Gastroesophageal sphincter (tissue), 4 donors: ENCODE measurements around the gene OSGEP. TPM values are rescaled to one million over a fixed set of nuclear protein-coding genes. Genes with fewer than 3 reads are reported as not detected.

Source experiments
- ATAC-seq: fragments of 150-250 bp; one replicate; pipeline ENCODE4 v1.9.1; 2016; ENCODE audit warnings: mild to moderate bottlenecking, moderate library complexity
- H3K27ac ChIP-seq, 4 donors: fragments of 200-600 bp; sonication (generic) in 3 of 4; 1 replicate in 3 of 4; 2 replicates in 1 of 4; pipeline ENCODE4 v1.5.1; 2016 to 2019
- H3K27me3 ChIP-seq: fragments of 200-600 bp; sonication (generic); one replicate; pipeline ENCODE4 v1.5.1; 2019
- H3K36me3 ChIP-seq, 2 donors: fragments of 200-600 bp; sonication (generic); one replicate each; pipeline ENCODE4 v1.5.1; 2019; ENCODE audit warnings: control low read depth in 1 of 2
- H3K4me1 ChIP-seq, 3 donors: fragments of 200-600 bp; sonication (generic); 1 replicate in 2 of 3; 2 replicates in 1 of 3; pipeline ENCODE4 v1.5.1; 2016 to 2019; ENCODE audit warnings: control low read depth in 2 of 3
- H3K4me3 ChIP-seq, 2 donors: fragments of 200-600 bp; sonication (generic); one replicate each; pipeline ENCODE4 v1.5.1; 2019; ENCODE audit warnings: mild to moderate bottlenecking in 1 of 2, moderate library complexity in 1 of 2
- H3K9me3 ChIP-seq, 3 donors: fragments of 200-600 bp; sonication (generic); one replicate each; pipeline ENCODE4 v1.5.1; 2017 to 2019; ENCODE audit warnings: control low read depth in 2 of 3
- CTCF ChIP-seq, 4 experiments: fragments of 200-600 bp in 2 of 4; fragments of 450-650 bp in 2 of 4; sonication (generic) in 1 of 4; IDR thresholded peaks; one replicate each; pipeline ENCODE4 v1.5.1; 2017 to 2019; ENCODE audit warnings: antibody characterized with exemption in 4 of 4, mild to moderate bottlenecking in 2 of 4, moderate library complexity in 2 of 4
- EP300 ChIP-seq: sonication (generic); formaldehyde crosslinking; IDR thresholded peaks from one replicate; pipeline ENCODE4 v1.6.1; 2017; ENCODE audit warnings: antibody characterized with exemption, mild to moderate bottlenecking
- POLR2A ChIP-seq, 2 donors: fragments of 450-650 bp; IDR thresholded peaks; one replicate each; pipeline ENCODE4 v1.6.1; 2017; ENCODE audit warnings: antibody characterized with exemption in 2 of 2, mild to moderate bottlenecking in 2 of 2, moderate library complexity in 1 of 2
- POLR2AphosphoS5 ChIP-seq: sonication (generic); formaldehyde crosslinking; IDR thresholded peaks from one replicate; pipeline ENCODE4 v1.6.1; 2017; ENCODE audit warnings: antibody characterized with exemption
- WGBS, 2 donors: methylation state at CpG; one replicate each; pipeline ENCODE4 v1.1.5; 2018; ENCODE audit warnings: low coverage in 1 of 2; 5-methylcytosine and 5-hydroxymethylcytosine counted together
- total RNA-seq, 4 donors: library from RNA; depleted of rRNA; stranded (reverse); fragments of >200 nt; gene quantifications; one replicate each; pipeline ENCODE4 v1.1.0, GENCODE V29; 2016

Gene OSGEP
- total RNA-seq, 4 donors from 2014 or later = 28.2 to 44.4 (median 34.4) TPM

- WGBS, 2 donors = 0% methylated on average over 3 to 13 of the region's 67 CpGs
- TF ChIP-seq EP300 (no peak), CTCF (IDR thresholded peaks at IDR 0.05) (peak in 2 of 4 experiments; percentile 10), POLR2A (IDR thresholded peaks at IDR 0.05) (peak; percentile 91 to 94), POLR2AphosphoS5 (peak; percentile 66)
- Histone ChIP-seq H3K27ac (peak within 1 kb of the TSS; percentile 82 to 98 (median 92)), H3K9me3 (no peaks in the 10 kb centered on the region), H3K4me3 (peak within 1 kb of the TSS; percentile 68 to 73), H3K36me3 (peaks cover 2 to 36% of the 10 kb centered on the region in 2 donors), H3K4me1 (peaks cover 0 to 43% (median 14%) of the 10 kb centered on the region in 3 donors), H3K27me3 (no peaks in the 10 kb centered on the region)
- ATAC-seq = peak; percentile 98
Measured at GRCh38 chr14:20461225-20462141, 6.9 kb upstream of the OSGEP start, which contains the start of gene PIP4P1. PIP4P1 (minus strand) TSS chr14:20461434; CDS start chr14:20461325, 109 bp downstream.

GRCh38 chr14:20460458-20461224 is 6.0 kb upstream of the OSGEP start:
- ATAC-seq = no peak
- Histone ChIP-seq H3K36me3 (peaks cover 2 to 39% of the 10 kb centered on the region in 2 donors), H3K27me3 (no peaks in the 10 kb centered on the region), H3K9me3 (no peaks in the 10 kb centered on the region), H3K27ac (peak overlapping the region; percentile 82 to 98 (median 92)), H3K4me3 (peak overlapping the region; percentile 68 to 73), H3K4me1 (peaks cover 6 to 52% (median 19%) of the 10 kb centered on the region in 3 donors)
- no peak for TF ChIP-seq POLR2A (IDR thresholded peaks at IDR 0.05)
- WGBS, 2 donors = 18 to 20% methylated on average over 8 to 10 of the region's 32 CpGs

- 57 to 83% methylated on average over 1 to 7 of the region's 8 CpGs for WGBS, 2 donors
Measured at GRCh38 chr14:20458031-20458789, 3.6 kb upstream of the OSGEP start.

GRCh38 chr14:20456971-20457370 is 2.4 kb upstream of the OSGEP start:
- TF ChIP-seq CTCF (IDR thresholded peaks at IDR 0.05) (no peak), EP300 (no peak), POLR2A (IDR thresholded peaks at IDR 0.05) (no peak), POLR2AphosphoS5 (no peak)
- no peak overlapping the region for H3K4me3 ChIP-seq
- no peak for ATAC-seq
- H3K9me3 ChIP-seq = no peaks in the 10 kb centered on the region
- peak overlapping the region in 1 of 4 donors; percentile 6 for H3K27ac ChIP-seq
- H3K27me3 ChIP-seq = no peaks in the 10 kb centered on the region
- peaks cover 9 to 71% (median 27%) of the 10 kb centered on the region in 3 donors for H3K4me1 ChIP-seq
- WGBS, 2 donors = 64 to 86% methylated on average over 8 to 11 of the region's 13 CpGs
- H3K36me3 ChIP-seq = peaks cover 2 to 47% of the 10 kb centered on the region in 2 donors

More at GRCh38 chr14:20458031-20458789, 3.6 kb upstream of the OSGEP start:
- H3K4me1 ChIP-seq = peaks cover 9 to 63% (median 27%) of the 10 kb centered on the region in 3 donors
- no peak for ATAC-seq
- no peaks in the 10 kb centered on the region for H3K9me3 ChIP-seq
- no peak overlapping the region for H3K4me3 ChIP-seq
- no peaks in the 10 kb centered on the region for H3K27me3 ChIP-seq
- H3K27ac ChIP-seq = peak overlapping the region in 2 of 4 donors; percentile 25 to 47
- TF ChIP-seq CTCF (IDR thresholded peaks at IDR 0.05) (no peak), EP300 (no peak), POLR2AphosphoS5 (no peak), POLR2A (IDR thresholded peaks at IDR 0.05) (no peak)
- peaks cover 2 to 39% of the 10 kb centered on the region in 2 donors for H3K36me3 ChIP-seq
